WERI-Rb-1 (cell line): Measurements from ENCODE around the gene VCL.

Experiments
- DNase-seq: peaks from one replicate; pipeline ENCODE4 v3.0.0-alpha.2; 2020
- H3K27ac ChIP-seq: fragments of 250-450 bp; sonication (Bioruptor Pico); 2 replicates; pipeline ENCODE4 v1.5.1; 2020; ENCODE audit warnings: mild to moderate bottlenecking, moderate library complexity
- H3K27me3 ChIP-seq: fragments of 250-450 bp; sonication (Bioruptor Pico); 2 replicates; pipeline ENCODE4 v1.5.1; 2021; ENCODE audit warnings: mild to moderate bottlenecking, low read depth, moderate library complexity; ENCODE audit not compliant: insufficient read depth, severe bottlenecking
- H3K36me3 ChIP-seq: fragments of 250-450 bp; sonication (Bioruptor Pico); 2 replicates; pipeline ENCODE4 v1.5.1; 2020; ENCODE audit warnings: mild to moderate bottlenecking, moderate library complexity
- H3K4me3 ChIP-seq: 2 replicates; pipeline ENCODE4 v1.5.1; 2011; ENCODE audit warnings: low read depth, mild to moderate bottlenecking, control low read depth, low read length
- H3K9me3 ChIP-seq: fragments of 250-450 bp; sonication (Bioruptor Pico); 2 replicates; pipeline ENCODE4 v1.5.1; 2021; ENCODE audit warnings: mild to moderate bottlenecking, moderate library complexity; ENCODE audit not compliant: severe bottlenecking
- CTCF ChIP-seq: IDR thresholded peaks from 2 replicates; pipeline ENCODE4 v1.5.1; 2011; ENCODE audit warnings: low read depth, mild to moderate bottlenecking, control low read depth, inconsistent platforms, low read length

The VCL gene

GRCh38 chr10:74107391-74107790 is 109.5 kb downstream of the VCL start:
- no peak for TF ChIP-seq CTCF
- H3K4me3 ChIP-seq, result no peak overlapping the region
- no peaks in the 10 kb centered on the region for H3K9me3 ChIP-seq
- peaks cover 94% of the 10 kb centered on the region for H3K36me3 ChIP-seq
- no peak overlapping the region for H3K27ac ChIP-seq
- DNase-seq, result no peak
- no peaks in the 10 kb centered on the region for H3K27me3 ChIP-seq

- no peak for TF ChIP-seq CTCF
- H3K27me3 ChIP-seq, result no peaks in the 10 kb centered on the region
- no peak for DNase-seq
- peaks cover 96% of the 10 kb centered on the region for H3K36me3 ChIP-seq
- no peak overlapping the region for H3K27ac ChIP-seq
- no peak overlapping the region for H3K4me3 ChIP-seq
- H3K9me3 ChIP-seq, result no peaks in the 10 kb centered on the region
Measured at GRCh38 chr10:74109452-74109851, 111.5 kb downstream of the VCL start.

- H3K36me3 ChIP-seq, result peaks cover 96% of the 10 kb centered on the region
- H3K4me3 ChIP-seq, result no peak overlapping the region
- no peaks in the 10 kb centered on the region for H3K9me3 ChIP-seq
- DNase-seq, result no peak
- H3K27ac ChIP-seq, result no peak overlapping the region
- no peaks in the 10 kb centered on the region for H3K27me3 ChIP-seq
- TF ChIP-seq CTCF, result no peak
Measured at GRCh38 chr10:74110120-74110519, 112.2 kb downstream of the VCL start.

DNA sequence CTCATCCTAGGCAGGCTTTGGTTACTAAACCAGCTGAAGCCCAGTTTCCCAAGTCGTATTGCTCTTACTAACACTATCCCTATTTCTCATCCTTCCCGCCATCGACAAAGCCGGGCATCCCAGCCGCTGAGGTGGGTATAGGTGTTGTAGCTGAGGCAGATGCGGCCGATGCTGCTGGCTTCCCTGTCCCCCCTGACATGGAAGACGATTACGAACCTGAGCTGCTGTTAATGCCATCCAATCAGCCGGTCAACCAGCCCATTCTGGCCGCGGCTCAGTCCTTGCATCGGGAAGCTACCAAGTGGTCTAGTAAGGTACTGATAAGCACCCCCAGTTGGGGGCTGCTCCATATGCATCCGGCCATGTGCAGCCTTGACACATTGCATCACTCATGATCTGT is 113.9 kb downstream of the VCL start:
- Histone ChIP-seq H3K36me3 (peaks cover 96% of the 10 kb centered on the region), H3K9me3 (no peaks in the 10 kb centered on the region), H3K27me3 (no peaks in the 10 kb centered on the region), H3K27ac (no peak overlapping the region), H3K4me3 (no peak overlapping the region)
- no peak for DNase-seq
- TF ChIP-seq CTCF, result no peak

DNA sequence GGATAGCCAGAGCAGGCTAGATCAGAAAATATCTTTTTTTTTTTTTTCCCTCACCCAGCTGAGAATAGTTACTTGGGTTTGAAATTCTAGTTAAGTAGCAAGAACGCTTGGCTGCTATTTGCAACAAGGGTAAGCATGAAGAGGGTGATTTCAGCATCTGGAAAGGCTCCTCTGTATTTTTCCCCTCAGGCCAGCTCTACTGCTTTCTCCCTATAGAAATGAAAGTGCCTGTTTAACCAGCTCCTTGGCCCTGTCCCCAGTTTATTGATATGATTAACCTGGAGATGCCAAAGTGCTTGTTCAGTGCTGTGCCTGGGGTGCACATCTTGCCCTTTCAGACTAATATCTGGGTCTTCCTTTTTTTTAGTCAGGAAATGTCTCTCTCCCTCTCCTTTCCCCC is 115.6 kb downstream of the VCL start:
- TF ChIP-seq CTCF, result no peak
- Histone ChIP-seq H3K9me3 (no peaks in the 10 kb centered on the region), H3K4me3 (no peak overlapping the region), H3K36me3 (peaks cover 96% of the 10 kb centered on the region), H3K27me3 (no peaks in the 10 kb centered on the region), H3K27ac (no peak overlapping the region)
- DNase-seq, result no peak

GRCh38 chr10:74114041-74114448 is 116.1 kb downstream of the VCL start:
- peaks cover 96% of the 10 kb centered on the region for H3K36me3 ChIP-seq

More at GRCh38 chr10:74114041-74114448, 116.1 kb downstream of the VCL start:
- H3K9me3 ChIP-seq, result no peaks in the 10 kb centered on the region
- no peak overlapping the region for H3K27ac ChIP-seq
- TF ChIP-seq CTCF, result no peak
- H3K27me3 ChIP-seq, result no peaks in the 10 kb centered on the region
- no peak for DNase-seq
- H3K4me3 ChIP-seq, result no peak overlapping the region
